A549 (cell line): ENCODE data around the gene D2HGDH.

Source experiments
- CEBPB ChIP-seq, 2 experiments: fragments of >200 bp in 1 of 2; sonication (Bioruptor Twin) in 1 of 2; formaldehyde crosslinking in 1 of 2; IDR thresholded peaks; 2 replicates each; pipeline ENCODE4 v1.6.1; 2012 to 2016
- HOXA7 ChIP-seq: fragments of 250-450 bp; sonication (Bioruptor Pico); IDR thresholded peaks from 2 replicates; pipeline ENCODE4 v1.5.0; 2020; ENCODE audit warnings: mild to moderate bottlenecking, moderate library complexity
- POLR2A ChIP-seq: IDR thresholded peaks from 2 replicates; pipeline ENCODE4 v1.6.1; 2012; ENCODE audit warnings: mild to moderate bottlenecking, low read length
- RNF2 ChIP-seq: fragments of 200-600 bp; sonication (generic); IDR thresholded peaks from 2 replicates; pipeline ENCODE4 v1.6.1; 2016; ENCODE audit warnings: low read depth, mild to moderate bottlenecking, antibody characterized with exemption, moderate library complexity, borderline replicate concordance
- ZC3H11A ChIP-seq: fragments of 450-650 bp; IDR thresholded peaks from 2 replicates; pipeline ENCODE4 v1.6.1; 2014; ENCODE audit warnings: antibody characterized with exemption, mild to moderate bottlenecking
- TF ChIP-seq, protein P1 (sequence below): fragments of >200 bp; sonication (Bioruptor Twin); formaldehyde crosslinking; IDR thresholded peaks from 3 replicates; pipeline ENCODE4 v1.5.1; 2016

DNA sequence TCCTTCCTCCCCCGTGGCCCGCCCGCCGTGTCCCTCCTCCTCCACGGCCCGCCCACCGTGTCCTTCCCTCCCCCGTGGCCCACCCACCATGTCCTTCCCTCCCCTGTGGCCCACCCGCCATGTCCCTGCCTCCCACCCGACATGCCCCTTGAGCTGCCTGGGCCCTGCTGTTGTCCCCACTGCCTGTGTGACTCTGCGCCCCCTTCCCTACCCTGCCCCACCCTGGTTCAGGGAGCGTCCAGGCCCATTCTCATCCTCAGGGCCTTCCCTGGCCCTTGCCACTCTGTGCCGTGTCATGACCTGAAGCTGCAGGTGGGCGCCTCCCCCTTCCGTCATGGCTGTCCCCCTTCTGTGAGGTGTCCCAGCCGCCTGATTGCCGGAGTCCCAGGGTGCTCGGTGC, 20.7 kb downstream of the D2HGDH start:
- TF ChIP-seq, protein P1, sequence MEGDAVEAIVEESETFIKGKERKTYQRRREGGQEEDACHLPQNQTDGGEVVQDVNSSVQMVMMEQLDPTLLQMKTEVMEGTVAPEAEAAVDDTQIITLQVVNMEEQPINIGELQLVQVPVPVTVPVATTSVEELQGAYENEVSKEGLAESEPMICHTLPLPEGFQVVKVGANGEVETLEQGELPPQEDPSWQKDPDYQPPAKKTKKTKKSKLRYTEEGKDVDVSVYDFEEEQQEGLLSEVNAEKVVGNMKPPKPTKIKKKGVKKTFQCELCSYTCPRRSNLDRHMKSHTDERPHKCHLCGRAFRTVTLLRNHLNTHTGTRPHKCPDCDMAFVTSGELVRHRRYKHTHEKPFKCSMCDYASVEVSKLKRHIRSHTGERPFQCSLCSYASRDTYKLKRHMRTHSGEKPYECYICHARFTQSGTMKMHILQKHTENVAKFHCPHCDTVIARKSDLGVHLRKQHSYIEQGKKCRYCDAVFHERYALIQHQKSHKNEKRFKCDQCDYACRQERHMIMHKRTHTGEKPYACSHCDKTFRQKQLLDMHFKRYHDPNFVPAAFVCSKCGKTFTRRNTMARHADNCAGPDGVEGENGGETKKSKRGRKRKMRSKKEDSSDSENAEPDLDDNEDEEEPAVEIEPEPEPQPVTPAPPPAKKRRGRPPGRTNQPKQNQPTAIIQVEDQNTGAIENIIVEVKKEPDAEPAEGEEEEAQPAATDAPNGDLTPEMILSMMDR = no peak
- TF ChIP-seq POLR2A (no peak), HOXA7 (CRISPR knock-in tag) (no peak), CEBPB (IDR thresholded peaks at IDR 0.05) (no peak), ZC3H11A (no peak), RNF2 (no peak)
